ENCODE data around the gene CCDC74B. TPM values are rescaled to one million over a fixed set of nuclear protein-coding genes. Genes with fewer than 3 reads are reported as not detected.

CCDC74B gene
- total and polyA plus RNA-seq, 2 of the 8 experiments (the other 6 are each of a cell fraction or from before 2014, with no cell fraction given), result 6.4 to 6.7 TPM

DNA sequence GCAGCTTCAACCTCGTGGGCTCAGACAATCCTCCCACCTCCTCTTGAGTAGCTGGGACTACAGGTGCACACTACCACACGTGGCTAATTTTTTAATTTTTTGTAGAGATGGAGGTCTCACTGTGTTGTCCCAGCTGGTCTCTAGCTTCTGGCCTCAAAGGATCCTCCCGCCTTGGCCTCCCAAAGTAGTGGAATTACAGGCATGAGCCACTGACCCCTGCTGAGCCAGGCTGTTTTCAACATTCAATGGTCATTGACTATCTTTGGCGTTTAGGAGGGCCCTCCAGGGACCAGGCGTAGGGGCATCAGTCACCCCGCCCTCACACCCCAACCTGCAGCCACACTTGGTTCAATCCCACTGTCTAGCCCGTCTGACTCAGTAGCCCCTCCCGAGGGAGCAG is 42.4 kb upstream of the CCDC74B start (continued):
- TF ChIP-seq, protein P1, sequence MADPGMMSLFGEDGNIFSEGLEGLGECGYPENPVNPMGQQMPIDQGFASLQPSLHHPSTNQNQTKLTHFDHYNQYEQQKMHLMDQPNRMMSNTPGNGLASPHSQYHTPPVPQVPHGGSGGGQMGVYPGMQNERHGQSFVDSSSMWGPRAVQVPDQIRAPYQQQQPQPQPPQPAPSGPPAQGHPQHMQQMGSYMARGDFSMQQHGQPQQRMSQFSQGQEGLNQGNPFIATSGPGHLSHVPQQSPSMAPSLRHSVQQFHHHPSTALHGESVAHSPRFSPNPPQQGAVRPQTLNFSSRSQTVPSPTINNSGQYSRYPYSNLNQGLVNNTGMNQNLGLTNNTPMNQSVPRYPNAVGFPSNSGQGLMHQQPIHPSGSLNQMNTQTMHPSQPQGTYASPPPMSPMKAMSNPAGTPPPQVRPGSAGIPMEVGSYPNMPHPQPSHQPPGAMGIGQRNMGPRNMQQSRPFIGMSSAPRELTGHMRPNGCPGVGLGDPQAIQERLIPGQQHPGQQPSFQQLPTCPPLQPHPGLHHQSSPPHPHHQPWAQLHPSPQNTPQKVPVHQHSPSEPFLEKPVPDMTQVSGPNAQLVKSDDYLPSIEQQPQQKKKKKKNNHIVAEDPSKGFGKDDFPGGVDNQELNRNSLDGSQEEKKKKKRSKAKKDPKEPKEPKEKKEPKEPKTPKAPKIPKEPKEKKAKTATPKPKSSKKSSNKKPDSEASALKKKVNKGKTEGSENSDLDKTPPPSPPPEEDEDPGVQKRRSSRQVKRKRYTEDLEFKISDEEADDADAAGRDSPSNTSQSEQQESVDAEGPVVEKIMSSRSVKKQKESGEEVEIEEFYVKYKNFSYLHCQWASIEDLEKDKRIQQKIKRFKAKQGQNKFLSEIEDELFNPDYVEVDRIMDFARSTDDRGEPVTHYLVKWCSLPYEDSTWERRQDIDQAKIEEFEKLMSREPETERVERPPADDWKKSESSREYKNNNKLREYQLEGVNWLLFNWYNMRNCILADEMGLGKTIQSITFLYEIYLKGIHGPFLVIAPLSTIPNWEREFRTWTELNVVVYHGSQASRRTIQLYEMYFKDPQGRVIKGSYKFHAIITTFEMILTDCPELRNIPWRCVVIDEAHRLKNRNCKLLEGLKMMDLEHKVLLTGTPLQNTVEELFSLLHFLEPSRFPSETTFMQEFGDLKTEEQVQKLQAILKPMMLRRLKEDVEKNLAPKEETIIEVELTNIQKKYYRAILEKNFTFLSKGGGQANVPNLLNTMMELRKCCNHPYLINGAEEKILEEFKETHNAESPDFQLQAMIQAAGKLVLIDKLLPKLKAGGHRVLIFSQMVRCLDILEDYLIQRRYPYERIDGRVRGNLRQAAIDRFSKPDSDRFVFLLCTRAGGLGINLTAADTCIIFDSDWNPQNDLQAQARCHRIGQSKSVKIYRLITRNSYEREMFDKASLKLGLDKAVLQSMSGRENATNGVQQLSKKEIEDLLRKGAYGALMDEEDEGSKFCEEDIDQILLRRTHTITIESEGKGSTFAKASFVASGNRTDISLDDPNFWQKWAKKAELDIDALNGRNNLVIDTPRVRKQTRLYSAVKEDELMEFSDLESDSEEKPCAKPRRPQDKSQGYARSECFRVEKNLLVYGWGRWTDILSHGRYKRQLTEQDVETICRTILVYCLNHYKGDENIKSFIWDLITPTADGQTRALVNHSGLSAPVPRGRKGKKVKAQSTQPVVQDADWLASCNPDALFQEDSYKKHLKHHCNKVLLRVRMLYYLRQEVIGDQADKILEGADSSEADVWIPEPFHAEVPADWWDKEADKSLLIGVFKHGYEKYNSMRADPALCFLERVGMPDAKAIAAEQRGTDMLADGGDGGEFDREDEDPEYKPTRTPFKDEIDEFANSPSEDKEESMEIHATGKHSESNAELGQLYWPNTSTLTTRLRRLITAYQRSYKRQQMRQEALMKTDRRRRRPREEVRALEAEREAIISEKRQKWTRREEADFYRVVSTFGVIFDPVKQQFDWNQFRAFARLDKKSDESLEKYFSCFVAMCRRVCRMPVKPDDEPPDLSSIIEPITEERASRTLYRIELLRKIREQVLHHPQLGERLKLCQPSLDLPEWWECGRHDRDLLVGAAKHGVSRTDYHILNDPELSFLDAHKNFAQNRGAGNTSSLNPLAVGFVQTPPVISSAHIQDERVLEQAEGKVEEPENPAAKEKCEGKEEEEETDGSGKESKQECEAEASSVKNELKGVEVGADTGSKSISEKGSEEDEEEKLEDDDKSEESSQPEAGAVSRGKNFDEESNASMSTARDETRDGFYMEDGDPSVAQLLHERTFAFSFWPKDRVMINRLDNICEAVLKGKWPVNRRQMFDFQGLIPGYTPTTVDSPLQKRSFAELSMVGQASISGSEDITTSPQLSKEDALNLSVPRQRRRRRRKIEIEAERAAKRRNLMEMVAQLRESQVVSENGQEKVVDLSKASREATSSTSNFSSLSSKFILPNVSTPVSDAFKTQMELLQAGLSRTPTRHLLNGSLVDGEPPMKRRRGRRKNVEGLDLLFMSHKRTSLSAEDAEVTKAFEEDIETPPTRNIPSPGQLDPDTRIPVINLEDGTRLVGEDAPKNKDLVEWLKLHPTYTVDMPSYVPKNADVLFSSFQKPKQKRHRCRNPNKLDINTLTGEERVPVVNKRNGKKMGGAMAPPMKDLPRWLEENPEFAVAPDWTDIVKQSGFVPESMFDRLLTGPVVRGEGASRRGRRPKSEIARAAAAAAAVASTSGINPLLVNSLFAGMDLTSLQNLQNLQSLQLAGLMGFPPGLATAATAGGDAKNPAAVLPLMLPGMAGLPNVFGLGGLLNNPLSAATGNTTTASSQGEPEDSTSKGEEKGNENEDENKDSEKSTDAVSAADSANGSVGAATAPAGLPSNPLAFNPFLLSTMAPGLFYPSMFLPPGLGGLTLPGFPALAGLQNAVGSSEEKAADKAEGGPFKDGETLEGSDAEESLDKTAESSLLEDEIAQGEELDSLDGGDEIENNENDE (IDR thresholded peaks at IDR 0.05; ENCODE audit: insufficient replicate concordance, low read length), result no peak
- TF ChIP-seq HDAC2 (IDR thresholded peaks at IDR 0.05; ENCODE audit: borderline replicate concordance in 1 of 2, low read depth in 2 of 2, low read length in 2 of 2) (no peak), EP300 (IDR thresholded peaks at IDR 0.05; ENCODE audit: borderline replicate concordance in 1 of 2, low read depth in 2 of 2, low read length in 2 of 2) (no peak), CBX5 (IDR thresholded peaks at IDR 0.05; ENCODE audit: low read depth, low read length) (no peak), HDAC6 (IDR thresholded peaks at IDR 0.05; ENCODE audit: low read depth, low read length) (no peak), NRF1 (IDR thresholded peaks at IDR 0.05; ENCODE audit: low read depth, low read length) (no peak), SIX5 (IDR thresholded peaks at IDR 0.05; ENCODE audit: low read depth, low read length) (no peak), SUZ12 (IDR thresholded peaks at IDR 0.05; ENCODE audit: low read length) (no peak), POLR2AphosphoS5 (IDR thresholded peaks at IDR 0.05; ENCODE audit: low read depth, low read length) (no peak), RXRA (IDR thresholded peaks at IDR 0.05; ENCODE audit: insufficient read depth, low read depth, low read length) (no peak)
- TF ChIP-seq, protein P2, sequence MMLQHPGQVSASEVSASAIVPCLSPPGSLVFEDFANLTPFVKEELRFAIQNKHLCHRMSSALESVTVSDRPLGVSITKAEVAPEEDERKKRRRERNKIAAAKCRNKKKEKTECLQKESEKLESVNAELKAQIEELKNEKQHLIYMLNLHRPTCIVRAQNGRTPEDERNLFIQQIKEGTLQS (IDR thresholded peaks at IDR 0.05; ENCODE audit: insufficient read depth, low read depth, low read length), result no peak

Measured in H1 (cell line).